Ishikawa (cell line): ENCODE data around the gene TCEA3.

ENCODE experiments used
- EP300 ChIP-seq: IDR thresholded peaks from 2 replicates; pipeline ENCODE4 v1.6.1; 2012; ENCODE audit warnings: borderline replicate concordance
- TAF1 ChIP-seq: IDR thresholded peaks from 2 replicates; pipeline ENCODE4 v1.6.1; 2012; ENCODE audit warnings: low read depth, mild to moderate bottlenecking
- TEAD4 ChIP-seq: IDR thresholded peaks from 2 replicates; pipeline ENCODE4 v1.6.1; 2012
- USF1 ChIP-seq: IDR thresholded peaks from 2 replicates; pipeline ENCODE4 v1.6.1; 2012
- YY1 ChIP-seq: IDR thresholded peaks from 2 replicates; pipeline ENCODE4 v1.6.1; 2012; ENCODE audit warnings: low read depth

- TF ChIP-seq TEAD4 (no peak), EP300 (no peak), TAF1 (no peak), YY1 (no peak), USF1 (no peak)
Measured at GRCh38 chr1:23462766-23463165, 38.2 kb upstream of the TCEA3 start.
